ENCODE results near the gene ZCWPW1.
"Not testable (repeated sequence)": the region's sequence is repeated elsewhere in the genome, so short reads cannot be mapped to it uniquely, and the experiment has no call there.

- not testable (repeated sequence) for TF ChIP-seq EZH2phosphoT487 (conservative IDR thresholded peaks at IDR 0.05; ENCODE audit: low read length); CTCF (IDR thresholded peaks at IDR 0.05; ENCODE audit: insufficient read depth, low read length, poor library complexity, severe bottlenecking)
Observed at GRCh38 chr7:100381531-100382233, 46.8 kb downstream of the ZCWPW1 start.
